ENCODE results near the gene DNAH17. TPM values are rescaled to one million over a fixed set of nuclear protein-coding genes. Genes with fewer than 3 reads are reported as not detected.

The DNAH17 gene
- total RNA-seq, 2 experiments from 2014 or later: 0.41 to 0.45 TPM

DNA sequence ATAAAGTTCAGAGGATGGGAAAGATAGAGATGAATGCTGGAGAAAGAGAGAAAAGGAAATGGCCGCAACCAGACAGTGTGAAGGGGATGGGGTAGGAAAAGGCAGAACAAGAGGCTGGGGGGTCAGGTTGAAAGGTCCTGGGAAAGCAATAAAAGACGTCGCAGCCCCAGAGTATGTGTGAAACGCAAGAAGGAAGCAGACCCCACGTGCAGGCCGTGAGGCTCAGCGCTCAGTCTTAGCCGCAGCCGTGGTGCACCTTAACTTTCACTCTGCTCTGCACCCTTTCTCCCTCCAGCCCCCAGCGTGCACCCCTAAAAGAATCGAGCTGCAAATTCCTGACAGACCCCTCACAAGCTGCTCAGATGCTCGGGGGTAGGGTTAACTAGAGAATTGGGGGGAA, 1.9 kb downstream of the DNAH17 start:
- Mint-ChIP-seq H3K4me1 (ENCODE audit: low read depth) (no peaks in the 10 kb centered on the region), H3K4me3 (no peak overlapping the region), H3K36me3 (ENCODE audit: low read depth) (no peaks in the 10 kb centered on the region), H3K9me3 (no peaks in the 10 kb centered on the region), H3K27me3 (no peaks in the 10 kb centered on the region), H3K27ac (no peak overlapping the region)
- intact Hi-C loops (cut with micrococcal nuclease): no loop called here
- ChIA-PET POLR2A (interaction anchor here (0.7 kb wide), 1 partner anchor 46 kb away, joined by 3 read pairs; no protein-coding TSS in a partner anchor), CTCF (no interaction called here)
- TF ChIP-seq, protein P1, sequence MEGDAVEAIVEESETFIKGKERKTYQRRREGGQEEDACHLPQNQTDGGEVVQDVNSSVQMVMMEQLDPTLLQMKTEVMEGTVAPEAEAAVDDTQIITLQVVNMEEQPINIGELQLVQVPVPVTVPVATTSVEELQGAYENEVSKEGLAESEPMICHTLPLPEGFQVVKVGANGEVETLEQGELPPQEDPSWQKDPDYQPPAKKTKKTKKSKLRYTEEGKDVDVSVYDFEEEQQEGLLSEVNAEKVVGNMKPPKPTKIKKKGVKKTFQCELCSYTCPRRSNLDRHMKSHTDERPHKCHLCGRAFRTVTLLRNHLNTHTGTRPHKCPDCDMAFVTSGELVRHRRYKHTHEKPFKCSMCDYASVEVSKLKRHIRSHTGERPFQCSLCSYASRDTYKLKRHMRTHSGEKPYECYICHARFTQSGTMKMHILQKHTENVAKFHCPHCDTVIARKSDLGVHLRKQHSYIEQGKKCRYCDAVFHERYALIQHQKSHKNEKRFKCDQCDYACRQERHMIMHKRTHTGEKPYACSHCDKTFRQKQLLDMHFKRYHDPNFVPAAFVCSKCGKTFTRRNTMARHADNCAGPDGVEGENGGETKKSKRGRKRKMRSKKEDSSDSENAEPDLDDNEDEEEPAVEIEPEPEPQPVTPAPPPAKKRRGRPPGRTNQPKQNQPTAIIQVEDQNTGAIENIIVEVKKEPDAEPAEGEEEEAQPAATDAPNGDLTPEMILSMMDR (IDR thresholded peaks at IDR 0.05): no peak
- ATAC-seq: no peak
- no peak for DNase-seq

DNA sequence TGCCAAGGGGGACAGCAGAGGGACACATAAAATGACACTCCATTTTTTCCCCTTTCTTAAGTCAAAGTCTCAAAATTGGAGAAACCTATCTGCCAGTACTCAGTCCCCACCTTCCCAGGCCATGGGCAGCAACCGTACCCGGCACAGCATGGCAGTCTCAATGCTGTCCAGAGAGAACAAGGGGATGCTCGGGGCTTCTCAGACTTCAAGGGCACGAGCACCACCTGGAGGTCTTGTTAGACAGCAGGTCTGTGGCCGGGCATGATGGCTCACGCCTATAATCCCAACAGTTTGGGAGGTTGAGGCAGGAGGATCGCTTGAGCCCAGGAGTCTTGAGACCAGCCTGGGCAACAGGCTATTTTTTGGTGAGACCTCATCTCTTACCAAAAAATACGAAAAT, 3.2 kb downstream of the DNAH17 start:
- Mint-ChIP-seq H3K4me1 (ENCODE audit: low read depth) (no peaks in the 10 kb centered on the region), H3K27ac (no peak overlapping the region), H3K9me3 (no peaks in the 10 kb centered on the region), H3K4me3 (no peak overlapping the region), H3K27me3 (no peaks in the 10 kb centered on the region), H3K36me3 (ENCODE audit: low read depth) (no peaks in the 10 kb centered on the region)
- intact Hi-C loops (cut with micrococcal nuclease): no loop called here
- ATAC-seq: no peak
- TF ChIP-seq, protein P1 (IDR thresholded peaks at IDR 0.05): no peak
- CTCF ChIA-PET: no interaction called here
- POLR2A ChIA-PET: no interaction called here
- DNase-seq: no peak

DNA sequence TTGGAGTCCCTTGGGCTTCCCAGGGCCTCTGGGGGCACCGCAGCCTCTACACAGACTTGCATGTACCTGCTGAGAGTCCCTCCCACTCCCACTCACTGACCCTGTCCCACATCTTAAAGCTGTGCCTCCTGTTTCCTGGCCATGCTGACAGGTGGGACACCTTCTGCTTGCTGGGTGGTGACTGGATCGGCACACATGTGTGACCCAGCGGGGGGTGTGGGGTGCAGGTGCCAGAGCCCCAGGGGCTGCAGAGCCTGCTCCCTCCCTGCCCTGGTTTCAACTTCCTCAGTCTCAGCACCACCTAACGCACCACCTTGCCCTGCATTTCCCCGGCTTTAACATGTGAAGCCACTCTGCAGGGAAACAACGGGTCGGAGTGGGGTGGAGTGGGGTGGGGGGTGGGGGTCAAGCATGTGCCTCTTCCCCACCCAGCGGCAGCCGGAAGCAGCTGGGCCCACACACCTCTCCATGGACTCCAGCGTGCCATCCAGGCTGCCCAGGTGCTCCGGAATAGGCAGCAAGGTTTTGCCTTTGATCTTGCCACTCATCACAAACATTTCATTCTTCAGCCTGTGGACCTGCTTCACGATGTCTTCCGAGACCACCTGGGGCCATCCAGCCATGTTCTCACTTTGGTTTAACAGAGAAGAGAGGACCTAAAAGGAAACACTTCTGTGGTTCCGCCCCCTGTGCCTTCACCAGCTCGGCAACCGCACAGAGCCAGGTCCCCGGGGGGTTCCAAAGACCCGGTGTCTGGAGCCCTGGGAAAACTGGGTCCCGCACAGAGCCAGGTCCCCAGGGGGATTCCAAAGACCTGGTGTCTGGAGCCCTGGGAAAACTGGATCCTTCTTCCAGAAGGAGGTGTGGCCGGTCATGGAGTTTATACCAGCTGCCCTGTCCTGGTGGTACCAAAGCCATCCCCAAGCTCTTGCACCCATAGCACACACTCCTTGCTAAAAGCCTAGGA, 4.7 kb downstream of the DNAH17 start:
- Mint-ChIP-seq H3K9me3 (no peaks in the 10 kb centered on the region), H3K4me1 (ENCODE audit: low read depth) (no peaks in the 10 kb centered on the region), H3K27me3 (no peaks in the 10 kb centered on the region), H3K36me3 (ENCODE audit: low read depth) (no peaks in the 10 kb centered on the region), H3K27ac (no peak overlapping the region), H3K4me3 (no peak overlapping the region)
- CTCF ChIA-PET: interaction anchor here (0.8 to 1.6 kb wide), 2 partner anchors 9 to 27 kb away, joined by 3 read pairs; no protein-coding TSS in a partner anchor
- DNase-seq (no peak), ATAC-seq (no peak)
- intact Hi-C loops (cut with micrococcal nuclease): no loop called here
- TF ChIP-seq, protein P1 (IDR thresholded peaks at IDR 0.05): no peak
- POLR2A ChIA-PET: no interaction called here

DNA sequence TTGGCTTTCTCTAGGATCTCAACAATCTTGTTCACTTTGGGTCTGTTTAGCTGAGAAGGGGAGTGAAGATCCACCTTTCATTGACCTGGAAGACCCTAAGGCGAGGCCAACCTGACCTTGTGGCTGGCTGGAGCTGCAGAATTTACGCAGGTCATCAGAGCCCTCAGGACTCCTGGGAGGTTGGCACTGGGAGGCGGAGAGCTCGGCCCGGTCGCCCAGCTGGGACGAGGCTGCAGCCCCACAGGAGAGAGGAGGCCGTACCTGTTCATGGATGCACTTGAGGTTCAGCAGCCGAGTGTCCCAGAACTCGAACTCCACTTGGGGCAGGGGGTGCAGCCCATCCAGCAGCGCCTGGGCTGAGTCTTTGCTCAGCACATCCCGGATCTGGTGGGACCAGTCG, 5.9 kb downstream of the DNAH17 start:
- CTCF ChIA-PET: interaction anchor here (1.2 to 1.6 kb wide), 2 partner anchors 26 to 28 kb away, joined by 3 read pairs; no protein-coding TSS in a partner anchor
- TF ChIP-seq, protein P1 (IDR thresholded peaks at IDR 0.05): no peak
- no peaks in the 10 kb centered on the region for H3K36me3 Mint-ChIP-seq (ENCODE audit: low read depth)
- no peak for DNase-seq
- no peak overlapping the region for H3K27ac Mint-ChIP-seq
- H3K4me3 Mint-ChIP-seq: no peak overlapping the region
- POLR2A ChIA-PET: no interaction called here
- no peaks in the 10 kb centered on the region for H3K4me1 Mint-ChIP-seq (ENCODE audit: low read depth)
- no peaks in the 10 kb centered on the region for H3K9me3 Mint-ChIP-seq
- ATAC-seq: no peak
- no peaks in the 10 kb centered on the region for H3K27me3 Mint-ChIP-seq
- intact Hi-C loops (cut with micrococcal nuclease): no loop called here

DNA sequence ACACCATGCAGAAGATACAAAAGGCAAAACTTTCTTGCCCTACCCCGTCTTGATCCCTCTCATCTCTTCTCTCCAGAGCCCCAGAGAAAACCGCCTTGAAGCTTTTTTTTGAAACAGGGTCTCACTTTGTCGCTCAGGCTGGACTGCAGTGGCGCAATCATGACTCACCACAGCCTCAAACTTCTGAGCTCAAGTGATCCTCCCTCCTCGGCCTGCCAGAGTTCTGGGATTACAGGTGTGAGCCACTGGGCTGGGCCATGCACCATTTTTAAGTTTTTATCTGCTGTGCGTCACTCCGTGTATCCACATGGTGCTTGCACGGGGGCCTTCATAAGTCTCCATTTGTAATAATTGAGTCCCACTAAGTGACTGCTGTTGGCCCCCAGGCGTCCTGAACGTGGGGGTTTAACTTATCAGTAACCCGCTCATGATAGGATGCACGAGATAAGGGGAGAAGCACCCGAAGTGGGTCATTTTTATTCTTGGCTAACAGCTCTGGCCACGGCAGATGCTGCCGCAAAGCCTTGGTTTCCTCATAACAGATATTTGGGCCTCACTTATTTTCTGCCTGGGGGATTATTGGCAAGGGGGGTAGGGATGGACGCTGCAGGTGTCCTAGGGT, 8.6 kb downstream of the DNAH17 start:
- Mint-ChIP-seq H3K36me3 (ENCODE audit: low read depth) (no peaks in the 10 kb centered on the region), H3K27ac (no peak overlapping the region), H3K27me3 (no peaks in the 10 kb centered on the region), H3K4me1 (ENCODE audit: low read depth) (no peaks in the 10 kb centered on the region), H3K4me3 (no peak overlapping the region), H3K9me3 (no peaks in the 10 kb centered on the region)
- TF ChIP-seq, protein P1 (IDR thresholded peaks at IDR 0.05): no peak
- ChIA-PET CTCF (interaction anchor here (1.0 kb wide), 1 partner anchor 9 kb away, joined by 3 read pairs; no protein-coding TSS in a partner anchor), POLR2A (no interaction called here)
- DNase-seq: no peak
- intact Hi-C loops (cut with micrococcal nuclease): no loop called here
- no peak for ATAC-seq
